HG02938 (cell line): ENCODE results near the gene DIDO1.
A peak's percentile ranks its signal among the peaks of the same experiment; 100 is the strongest.
"Not testable (repeated sequence)": the region's sequence is repeated elsewhere in the genome, so short reads cannot be mapped to it uniquely, and the experiment has no call there.

Experiments used
- ATAC-seq: cut with Tn5 transposase; IDR thresholded peaks from one replicate; pipeline ENCODE4 v1.9.1; 2021; ENCODE audit warnings: mild to moderate bottlenecking, moderate library complexity; ENCODE audit not compliant: unreplicated experiment

DIDO1 gene

DNA sequence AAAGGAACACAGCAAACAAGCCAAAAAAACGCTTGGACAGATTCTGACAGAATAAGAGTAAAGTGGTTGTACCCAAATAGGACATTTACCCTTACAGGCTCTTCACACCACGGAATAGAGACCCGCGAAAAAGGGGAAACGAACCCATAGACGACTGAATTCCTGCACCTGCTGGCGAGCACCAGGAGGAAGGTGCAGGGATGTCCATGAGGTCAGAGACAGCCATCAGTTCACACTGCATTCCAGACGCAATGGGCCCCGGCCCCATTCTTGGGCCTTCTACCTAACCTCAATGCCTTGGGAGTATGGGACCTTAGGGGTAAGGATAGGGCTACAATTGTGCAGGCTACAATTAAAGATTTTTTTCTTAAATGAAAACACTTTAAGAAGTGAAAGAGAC is 5.2 kb upstream of the DIDO1 start:
- no peak for ATAC-seq

DNA sequence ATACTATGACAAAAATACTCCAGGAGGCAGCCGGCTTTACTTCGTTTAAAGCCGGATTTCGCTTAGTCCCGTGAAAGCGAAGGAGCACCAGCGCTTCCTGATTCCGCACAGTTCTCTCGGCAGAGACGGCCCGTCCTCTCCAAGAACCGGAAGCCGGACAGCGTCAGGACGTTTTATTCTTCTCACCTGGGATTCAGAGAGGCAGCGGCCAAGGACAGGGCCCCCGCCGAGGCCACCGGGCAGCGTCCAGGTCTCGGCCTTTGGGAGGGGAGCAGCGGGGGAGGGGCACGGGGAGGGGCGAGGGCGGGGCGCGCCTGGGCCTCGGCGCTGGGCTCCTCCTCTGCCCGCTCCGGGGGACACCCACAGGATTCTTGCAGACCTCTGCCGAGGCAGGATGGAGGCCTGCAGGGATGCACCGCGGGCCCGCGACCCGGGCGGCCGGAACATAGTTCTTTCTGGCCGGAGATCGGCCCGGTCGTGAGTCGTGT is 2.8 kb upstream of the DIDO1 start:
- ATAC-seq, result no peak

DNA sequence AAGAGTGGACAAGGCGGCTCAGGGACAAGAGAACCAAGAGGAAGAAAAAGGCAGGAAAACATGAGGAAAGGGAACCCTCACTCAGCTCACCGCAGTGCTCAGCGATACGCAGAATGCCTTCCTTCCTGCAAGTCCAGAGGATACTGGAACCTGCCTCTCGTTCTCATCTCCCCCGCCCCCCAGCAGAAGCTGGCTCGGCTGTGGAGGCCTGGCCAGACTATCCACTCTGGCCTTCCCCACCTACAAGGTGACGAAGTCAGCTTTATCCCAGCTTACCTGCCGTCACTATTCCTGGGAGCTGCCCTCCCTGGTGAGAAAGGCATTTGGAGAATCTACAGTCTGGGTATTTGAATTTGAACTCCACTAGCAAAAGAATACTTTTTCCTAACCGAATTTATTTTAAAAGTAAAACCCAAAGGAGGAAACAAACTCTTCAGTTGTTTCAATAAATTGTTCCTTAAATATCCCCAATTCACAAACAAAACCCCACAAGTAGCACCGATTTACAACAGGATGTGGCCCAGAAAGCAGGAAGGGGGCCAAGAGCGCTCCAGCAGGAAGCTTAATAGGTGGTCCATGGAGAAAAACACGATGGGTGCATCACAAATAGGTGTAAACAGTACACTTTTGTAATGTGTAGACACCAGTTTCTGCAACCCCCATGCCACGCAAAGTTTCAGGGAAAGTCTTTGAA is 2.1 kb upstream of the DIDO1 start:
- ATAC-seq, result no peak

DNA sequence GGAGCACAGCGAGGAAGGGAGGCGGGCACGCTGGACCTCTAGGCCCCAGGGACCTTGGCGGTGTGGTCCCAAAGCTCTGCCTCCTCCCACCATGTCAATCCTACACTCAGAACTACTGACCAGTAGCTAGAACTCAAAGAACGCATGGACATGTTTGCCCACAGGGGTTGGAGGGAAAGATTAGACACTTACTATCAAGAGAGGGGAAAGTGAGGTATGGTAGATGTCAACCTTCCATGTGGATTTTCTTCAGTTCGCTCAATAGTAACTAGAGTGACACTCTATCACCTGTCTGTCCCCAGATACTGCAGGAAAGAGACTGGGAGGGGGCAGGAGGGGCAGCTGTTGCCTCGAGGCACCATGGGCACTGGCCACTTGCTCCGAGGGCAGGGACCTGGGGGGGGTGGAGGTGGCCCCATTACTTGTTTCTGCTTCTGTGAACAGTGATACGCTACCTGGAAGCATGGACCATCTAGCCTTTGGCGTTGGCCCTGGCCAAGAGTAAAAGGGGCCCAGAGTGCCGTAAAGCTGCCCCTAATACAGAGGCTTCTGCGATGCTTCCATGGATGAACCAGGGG is 912 bp upstream of the DIDO1 start:
- no peak for ATAC-seq

DNA sequence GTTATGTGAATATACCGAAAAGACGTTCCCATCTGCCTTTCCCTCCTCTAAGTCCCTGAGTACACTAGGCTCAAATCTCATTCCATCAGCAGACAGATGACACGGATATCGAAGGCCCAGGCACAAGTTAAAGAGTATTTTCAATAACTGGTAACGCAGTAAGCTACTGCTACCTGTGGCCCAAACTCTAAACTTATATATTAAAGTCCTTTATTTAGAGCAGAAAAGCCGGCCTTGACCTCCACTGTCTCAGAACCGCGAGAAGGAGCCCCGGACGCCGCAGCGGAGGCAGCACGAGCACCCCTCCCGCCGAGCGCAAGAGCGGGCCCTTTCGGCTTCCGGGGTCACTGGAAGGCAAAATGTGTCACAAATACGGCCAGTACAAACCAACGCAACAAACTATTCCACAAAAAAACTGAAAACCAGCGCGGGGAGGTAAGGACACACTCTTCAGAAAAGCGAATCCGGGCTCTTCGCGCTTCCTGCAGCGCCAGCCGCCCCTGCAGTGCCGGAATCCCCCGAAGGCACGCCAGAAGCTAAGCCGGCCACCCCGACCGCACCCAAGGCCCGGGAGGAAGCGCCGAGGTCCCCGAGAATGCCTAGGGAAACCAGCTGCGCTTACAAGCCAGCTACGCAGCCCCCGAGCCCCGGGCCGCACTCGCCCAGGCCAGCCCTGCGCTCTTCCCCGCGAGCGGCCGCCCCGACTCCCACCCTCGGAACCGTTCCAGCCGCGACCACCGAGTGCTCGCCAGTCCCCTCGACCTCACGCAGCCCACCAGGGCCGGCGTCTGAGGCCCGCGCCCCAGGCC is 681 bp downstream of the DIDO1 start:
- ATAC-seq, result peak; percentile 21

DNA sequence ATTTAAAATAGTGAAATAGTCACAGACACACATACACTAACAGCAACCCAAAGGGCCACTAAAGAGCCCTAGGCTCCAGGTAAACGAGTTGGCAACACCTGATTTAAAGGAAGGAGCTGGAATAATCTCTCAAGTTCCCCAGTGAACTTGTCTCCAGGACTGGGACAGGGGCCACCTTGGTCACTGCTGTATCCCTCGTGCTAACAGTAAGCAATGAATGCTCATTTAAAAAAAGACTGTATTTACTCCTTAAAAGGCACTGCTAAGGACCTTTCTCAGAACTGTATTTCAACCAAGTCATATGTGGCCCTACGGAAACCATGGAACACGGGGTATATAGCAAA is 1.3 kb downstream of the DIDO1 start:
- ATAC-seq, result no peak

DNA sequence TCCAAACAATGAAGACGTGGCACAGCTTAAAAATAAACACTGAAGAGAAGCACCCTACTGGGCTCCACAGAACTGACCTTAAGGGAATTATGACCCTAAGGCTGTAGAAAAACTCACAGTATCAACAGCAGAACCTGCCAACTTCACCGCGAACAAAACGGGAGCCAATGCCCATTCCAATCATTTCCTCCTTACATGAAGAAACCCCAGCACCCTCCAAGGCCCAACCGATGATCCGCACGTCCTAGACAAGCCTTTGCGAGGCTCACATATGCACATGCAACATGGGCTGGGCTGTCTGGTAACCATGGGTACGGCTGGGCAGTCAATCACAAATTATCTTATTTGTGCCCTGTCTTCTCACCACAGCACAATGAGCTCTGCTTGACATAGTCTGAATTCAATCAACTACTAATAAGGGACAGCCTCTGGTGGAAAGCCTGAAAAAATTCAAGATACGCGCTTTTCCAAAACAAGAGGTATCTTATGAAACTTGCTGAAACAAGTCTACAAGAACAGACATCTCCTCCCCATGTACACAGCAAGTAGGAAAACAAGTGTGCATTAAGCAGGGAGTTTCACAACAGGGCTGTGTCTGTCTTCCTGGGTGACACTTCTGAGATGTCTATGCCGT is 1.7 kb downstream of the DIDO1 start:
- ATAC-seq, result no peak

DNA sequence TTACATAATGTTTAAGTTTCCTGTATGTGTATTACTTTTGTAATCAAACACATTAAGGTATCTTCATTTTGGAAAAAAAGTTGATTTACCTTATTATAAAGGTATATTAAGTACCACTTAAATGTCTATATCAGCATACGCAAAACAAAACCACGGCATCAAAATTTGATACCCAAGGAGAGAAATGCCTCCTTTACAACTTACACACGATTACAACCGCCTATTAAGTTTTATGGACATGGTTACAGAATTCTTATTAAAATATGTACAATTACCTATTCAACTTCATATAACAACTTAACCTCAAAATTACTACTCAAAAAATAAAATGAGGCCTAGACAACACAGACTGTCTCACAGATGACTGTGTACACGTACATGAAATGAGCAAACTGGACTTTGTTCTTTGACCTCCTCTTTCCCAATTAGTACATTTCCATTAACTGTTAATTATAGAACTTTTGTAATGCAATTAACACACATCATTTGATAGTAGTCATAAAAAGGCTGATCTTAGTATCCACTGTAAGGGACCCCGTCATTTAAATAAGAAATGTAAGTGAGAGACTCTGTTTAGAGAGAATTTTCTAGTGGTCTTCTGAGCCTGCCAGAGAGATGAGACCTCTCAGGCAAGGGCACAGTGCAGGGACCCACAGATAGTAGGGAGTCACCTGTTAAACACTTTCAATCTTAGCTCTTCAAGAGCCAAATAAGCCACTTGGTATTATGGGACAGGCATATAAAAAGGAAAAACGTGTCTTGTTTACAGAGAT is 2.5 kb downstream of the DIDO1 start:
- ATAC-seq, result no peak

DNA sequence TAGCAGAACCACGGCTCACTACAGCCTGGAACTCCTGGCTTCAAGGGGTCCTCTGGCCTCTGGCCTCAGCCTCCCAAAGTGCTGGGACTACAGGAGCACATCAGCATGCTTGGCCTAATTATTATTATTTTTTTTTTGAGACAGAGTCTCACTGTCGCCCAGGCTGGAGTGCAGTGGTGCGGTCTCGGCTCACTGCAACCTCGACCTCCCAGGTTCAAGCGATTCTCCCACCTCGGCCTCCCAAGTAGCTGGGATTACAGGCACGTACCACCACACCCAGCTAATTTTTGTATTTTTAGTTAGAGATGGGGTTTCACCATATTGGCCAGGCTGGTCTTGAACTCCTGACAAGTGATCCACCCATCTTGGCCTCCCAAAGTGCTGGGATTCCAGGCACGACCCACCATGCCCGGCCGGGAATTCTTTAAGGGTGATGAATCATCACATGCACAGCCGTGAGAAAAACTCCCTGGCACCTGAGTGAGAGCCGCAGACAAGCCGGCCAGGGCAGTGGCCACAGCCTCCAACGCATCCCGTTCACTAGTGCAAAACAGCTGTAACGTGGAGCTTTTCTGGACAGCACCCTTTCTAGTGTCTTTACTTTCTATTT is 3.1 kb downstream of the DIDO1 start:
- not testable (repeated sequence) for ATAC-seq

DNA sequence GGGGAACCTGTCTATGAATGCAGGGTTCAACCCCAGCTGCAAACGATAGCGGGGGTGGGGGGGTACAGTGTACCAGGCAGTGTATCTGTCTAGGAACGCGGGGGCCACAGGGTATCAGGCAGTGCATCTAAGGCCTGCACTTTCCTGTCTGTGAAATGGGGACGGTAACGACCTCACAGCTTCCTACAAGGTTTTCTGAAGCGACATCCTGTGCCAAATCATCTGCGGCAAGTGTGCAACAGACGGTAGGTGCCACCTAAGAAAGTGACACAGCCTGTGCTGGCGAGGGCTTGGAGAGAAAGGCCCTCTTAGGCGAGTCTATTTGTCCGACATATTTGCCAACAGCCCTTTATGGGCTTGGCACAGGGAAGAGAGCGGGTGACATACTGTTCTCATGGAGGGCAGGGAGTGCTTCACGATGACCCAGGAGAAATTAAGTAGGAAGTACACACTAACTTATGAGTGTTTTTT is 3.8 kb downstream of the DIDO1 start:
- ATAC-seq, result no peak

DNA sequence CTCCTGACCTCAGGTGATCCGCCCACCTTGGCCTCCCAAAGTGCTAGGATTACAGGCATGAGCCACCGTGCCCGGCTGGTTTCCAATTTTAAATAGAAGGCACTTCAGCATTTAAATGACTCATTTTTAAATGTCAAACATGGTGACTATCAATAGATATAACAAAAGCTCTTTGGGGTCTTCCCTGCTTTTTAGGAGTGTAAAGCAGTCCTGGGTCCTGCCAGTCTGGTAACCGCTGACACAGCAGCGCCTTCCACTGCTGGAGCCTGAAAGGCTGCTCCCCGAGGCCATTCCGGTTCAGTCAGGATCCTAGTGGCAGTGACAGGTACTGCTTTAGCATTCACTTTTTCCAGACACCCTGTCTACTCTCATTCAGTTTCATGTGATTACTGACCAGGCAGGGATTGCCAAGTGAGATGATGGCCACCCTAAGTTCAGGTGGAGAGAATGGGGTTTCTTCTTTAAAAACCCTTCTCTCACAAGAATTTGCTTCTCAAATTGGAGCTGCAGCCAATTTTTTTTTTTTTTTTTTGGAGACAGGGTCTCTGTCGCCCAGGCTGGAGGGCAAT is 5.1 kb downstream of the DIDO1 start:
- ATAC-seq, result no peak

DNA sequence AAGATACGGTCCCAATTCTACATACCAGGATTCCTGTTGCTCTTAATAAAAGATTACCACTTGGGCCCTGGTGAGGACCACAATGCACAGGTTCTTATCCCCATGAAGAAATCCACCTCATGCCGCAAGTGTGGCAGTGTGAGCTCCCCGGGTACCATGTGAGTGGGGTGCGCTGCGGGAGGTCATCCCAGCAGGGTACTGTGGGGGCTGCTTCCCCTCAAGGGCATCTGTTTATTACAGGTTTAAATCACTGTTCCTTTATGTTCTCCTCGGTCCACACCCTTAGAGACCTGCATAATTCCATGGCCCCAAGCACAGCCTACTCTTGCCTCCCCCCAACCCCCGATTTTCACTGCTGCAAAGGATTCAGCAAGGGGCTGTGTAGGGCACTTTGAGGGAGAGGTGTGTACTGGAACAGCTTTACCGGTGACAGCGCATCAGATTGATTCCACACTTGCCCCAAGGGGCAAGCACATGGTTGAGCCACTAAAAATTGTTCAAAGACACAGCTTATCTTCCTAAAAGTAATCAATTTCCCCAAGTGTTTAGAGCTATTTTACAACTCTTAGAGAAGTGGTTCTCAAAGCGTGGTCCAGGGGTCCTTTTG is 6.2 kb downstream of the DIDO1 start:
- ATAC-seq, result no peak

DNA sequence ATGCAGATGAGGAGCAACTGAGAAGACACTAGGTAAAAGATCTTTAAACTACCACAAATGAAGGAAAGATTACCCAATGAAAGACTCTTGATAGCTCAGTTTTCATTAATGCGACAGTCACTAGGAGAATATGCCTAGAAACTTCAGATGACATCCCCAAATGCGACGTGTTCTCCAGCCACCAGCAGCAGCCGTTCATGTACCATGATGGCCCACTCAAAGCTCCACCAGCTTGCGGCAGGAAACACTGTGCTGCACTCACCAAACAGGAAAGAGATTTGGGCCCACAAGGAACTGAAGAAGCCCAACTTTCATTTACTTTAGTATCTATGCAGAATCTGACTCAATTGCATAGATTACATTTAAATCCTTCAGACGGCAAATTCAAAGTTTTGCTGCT is 7.5 kb downstream of the DIDO1 start:
- ATAC-seq, result no peak

DNA sequence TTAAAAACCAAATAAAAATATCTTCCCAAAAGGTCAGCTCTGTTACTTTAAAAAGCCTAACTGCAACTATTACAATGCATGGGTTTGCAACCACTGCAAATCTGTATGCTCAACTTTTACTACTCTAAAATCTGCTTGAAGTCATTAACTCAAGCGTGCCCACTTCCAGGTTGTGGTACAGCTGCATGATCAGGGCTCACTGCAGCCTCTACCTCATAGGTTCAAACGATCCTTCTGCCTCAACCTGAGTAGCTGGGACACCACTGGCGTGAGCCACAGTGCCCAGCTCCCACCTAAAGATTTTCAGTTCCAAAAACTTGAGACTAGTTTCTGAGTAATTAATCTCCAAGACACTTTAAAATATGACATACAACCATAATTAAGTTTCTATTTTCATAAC is 8.2 kb downstream of the DIDO1 start:
- no peak for ATAC-seq

DNA sequence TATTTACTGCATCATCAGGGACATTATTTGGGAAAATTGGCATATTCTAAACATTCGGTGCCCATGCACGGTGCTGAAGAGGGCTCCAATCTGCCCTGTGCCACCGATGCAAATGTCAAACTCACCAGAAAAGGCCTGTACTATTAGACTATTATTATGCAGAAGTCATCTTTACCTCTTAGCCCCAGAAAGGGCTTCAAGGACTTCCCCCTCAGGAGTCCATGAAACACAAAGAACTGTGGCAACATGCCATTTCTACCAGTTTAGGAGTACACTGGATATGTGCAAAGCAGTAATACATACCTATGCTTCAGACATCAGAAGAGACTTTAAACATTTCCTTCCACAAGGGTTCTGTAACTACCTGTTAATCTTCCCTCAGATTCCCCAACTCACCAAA is 8.6 kb downstream of the DIDO1 start:
- ATAC-seq, result no peak

DNA sequence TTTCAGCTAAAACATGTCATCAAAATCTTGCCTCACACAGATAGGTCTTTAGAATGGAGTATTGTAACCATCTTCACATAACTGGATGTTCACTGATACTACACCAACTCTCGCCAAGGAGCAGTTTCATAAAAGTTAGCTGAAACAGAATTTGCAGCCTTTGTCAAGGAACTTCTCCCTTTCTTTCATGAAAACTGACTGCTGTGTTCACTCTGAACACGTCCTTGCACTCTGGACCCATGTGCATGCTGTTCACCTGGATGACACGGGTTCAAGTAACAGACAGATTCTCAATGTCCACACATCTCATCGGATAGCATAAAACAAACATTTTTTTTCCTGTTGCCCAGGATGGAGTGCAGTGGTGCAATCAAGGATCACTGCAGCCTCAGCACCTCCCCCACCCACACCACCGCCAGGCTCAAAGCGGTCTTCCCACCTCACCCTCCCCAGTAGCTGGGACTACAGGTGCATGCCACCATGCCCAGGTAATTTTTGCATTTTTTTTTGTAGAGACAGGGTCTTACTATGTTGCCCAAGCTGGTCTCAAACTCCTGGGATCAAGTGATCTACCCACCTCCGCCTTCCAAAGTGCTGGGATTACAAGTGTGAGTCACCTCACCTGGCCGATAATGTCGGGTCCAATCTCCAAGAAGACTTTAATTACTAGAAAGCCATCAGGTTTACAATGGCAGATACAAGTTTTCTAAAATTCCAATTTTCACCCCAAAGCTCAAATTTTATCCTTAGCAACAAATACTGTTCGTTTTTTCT is 9.4 kb downstream of the DIDO1 start:
- ATAC-seq, result no peak

DNA sequence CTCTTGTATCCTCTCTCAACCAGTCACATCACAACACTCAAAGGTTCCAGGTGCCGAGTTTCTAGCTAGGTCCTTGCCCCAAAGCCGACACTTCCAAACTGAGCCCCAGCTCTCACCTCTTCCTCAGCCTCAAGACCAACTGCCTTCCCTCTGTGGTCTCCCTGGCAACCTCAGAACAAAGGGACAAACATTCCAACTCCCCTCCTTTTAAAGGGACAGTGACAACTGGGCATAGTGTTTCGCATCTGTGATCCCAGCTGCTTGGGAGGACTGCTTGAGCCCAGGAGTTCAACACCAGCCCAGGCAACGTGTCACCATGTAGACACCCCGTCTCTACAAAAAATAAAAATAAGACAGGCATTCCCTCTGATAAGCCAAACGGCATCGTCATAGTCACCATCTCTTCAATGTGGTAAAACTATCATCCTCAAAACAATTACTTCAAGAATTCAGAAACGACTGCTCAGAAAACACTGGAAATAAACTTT is 11.3 kb downstream of the DIDO1 start:
- no peak for ATAC-seq

DNA sequence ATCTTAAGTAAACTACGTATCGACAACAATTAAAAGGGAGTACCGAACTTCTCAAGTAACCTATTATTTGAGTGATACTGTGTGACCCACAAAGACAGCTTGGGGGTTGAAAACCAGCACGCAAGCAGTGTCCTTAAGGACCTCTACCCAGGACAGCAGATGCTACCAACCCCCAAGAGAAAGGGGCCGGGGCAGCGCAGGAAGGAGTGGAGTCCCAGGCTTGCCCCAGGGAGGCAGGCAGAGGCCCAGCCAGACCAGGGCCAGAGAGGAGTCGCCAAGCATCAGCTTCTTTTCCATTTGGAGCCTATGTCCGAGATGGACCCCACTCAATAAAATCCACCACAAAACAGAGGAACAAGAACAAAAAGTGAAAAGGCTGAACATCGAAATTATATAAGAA is 11.9 kb downstream of the DIDO1 start:
- no peak for ATAC-seq
